Measurements from ENCODE around the gene ZNF408. TPM values are rescaled to one million over a fixed set of nuclear protein-coding genes. Genes with fewer than 3 reads are reported as not detected.

The ZNF408 gene
- total RNA-seq, 2 experiments from 2014 or later, result 9.2 to 9.7 TPM

GRCh38 chr11:46677991-46678740, 22.7 kb upstream of the ZNF408 start:
- Mint-ChIP-seq H3K27ac (no peak overlapping the region), H3K27me3 (no peaks in the 10 kb centered on the region), H3K4me1 (ENCODE audit: low read depth) (peaks cover 34% of the 10 kb centered on the region), H3K4me3 (no peak overlapping the region), H3K36me3 (ENCODE audit: low read depth) (peaks cover 8% of the 10 kb centered on the region), H3K9me3 (no peaks in the 10 kb centered on the region)
- no peak for DNase-seq
- ATAC-seq, result peak; percentile 29
- TF ChIP-seq, protein P1, sequence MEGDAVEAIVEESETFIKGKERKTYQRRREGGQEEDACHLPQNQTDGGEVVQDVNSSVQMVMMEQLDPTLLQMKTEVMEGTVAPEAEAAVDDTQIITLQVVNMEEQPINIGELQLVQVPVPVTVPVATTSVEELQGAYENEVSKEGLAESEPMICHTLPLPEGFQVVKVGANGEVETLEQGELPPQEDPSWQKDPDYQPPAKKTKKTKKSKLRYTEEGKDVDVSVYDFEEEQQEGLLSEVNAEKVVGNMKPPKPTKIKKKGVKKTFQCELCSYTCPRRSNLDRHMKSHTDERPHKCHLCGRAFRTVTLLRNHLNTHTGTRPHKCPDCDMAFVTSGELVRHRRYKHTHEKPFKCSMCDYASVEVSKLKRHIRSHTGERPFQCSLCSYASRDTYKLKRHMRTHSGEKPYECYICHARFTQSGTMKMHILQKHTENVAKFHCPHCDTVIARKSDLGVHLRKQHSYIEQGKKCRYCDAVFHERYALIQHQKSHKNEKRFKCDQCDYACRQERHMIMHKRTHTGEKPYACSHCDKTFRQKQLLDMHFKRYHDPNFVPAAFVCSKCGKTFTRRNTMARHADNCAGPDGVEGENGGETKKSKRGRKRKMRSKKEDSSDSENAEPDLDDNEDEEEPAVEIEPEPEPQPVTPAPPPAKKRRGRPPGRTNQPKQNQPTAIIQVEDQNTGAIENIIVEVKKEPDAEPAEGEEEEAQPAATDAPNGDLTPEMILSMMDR (IDR thresholded peaks at IDR 0.05), result no peak
- intact Hi-C loops (cut with micrococcal nuclease), result no loop called here
- ChIA-PET CTCF (no interaction called here), POLR2A (interaction anchor here (1.2 to 1.7 kb wide), 2 partner anchors 9 to 16 kb away, joined by 3 to 4 read pairs; no protein-coding TSS in a partner anchor)

- no peaks in the 10 kb centered on the region for H3K27me3 Mint-ChIP-seq
- peaks cover 8% of the 10 kb centered on the region for H3K36me3 Mint-ChIP-seq (ENCODE audit: low read depth)
- DNase-seq, result no peak
- H3K4me3 Mint-ChIP-seq, result no peak overlapping the region
- ATAC-seq, result no peak
- H3K9me3 Mint-ChIP-seq, result no peaks in the 10 kb centered on the region
- TF ChIP-seq, protein P1 (IDR thresholded peaks at IDR 0.05), result no peak
- POLR2A ChIA-PET, result interaction anchor here (1.7 kb wide), 1 partner anchor 15 kb away, joined by 4 read pairs; no protein-coding TSS in a partner anchor
- intact Hi-C loops (cut with micrococcal nuclease), result no loop called here
- H3K27ac Mint-ChIP-seq, result no peak overlapping the region
- H3K4me1 Mint-ChIP-seq (ENCODE audit: low read depth), result peaks cover 31% of the 10 kb centered on the region
- CTCF ChIA-PET, result no interaction called here
These were observed 22.1 kb upstream of the ZNF408 start for GRCh38 chr11:46678741-46679130.

DNA sequence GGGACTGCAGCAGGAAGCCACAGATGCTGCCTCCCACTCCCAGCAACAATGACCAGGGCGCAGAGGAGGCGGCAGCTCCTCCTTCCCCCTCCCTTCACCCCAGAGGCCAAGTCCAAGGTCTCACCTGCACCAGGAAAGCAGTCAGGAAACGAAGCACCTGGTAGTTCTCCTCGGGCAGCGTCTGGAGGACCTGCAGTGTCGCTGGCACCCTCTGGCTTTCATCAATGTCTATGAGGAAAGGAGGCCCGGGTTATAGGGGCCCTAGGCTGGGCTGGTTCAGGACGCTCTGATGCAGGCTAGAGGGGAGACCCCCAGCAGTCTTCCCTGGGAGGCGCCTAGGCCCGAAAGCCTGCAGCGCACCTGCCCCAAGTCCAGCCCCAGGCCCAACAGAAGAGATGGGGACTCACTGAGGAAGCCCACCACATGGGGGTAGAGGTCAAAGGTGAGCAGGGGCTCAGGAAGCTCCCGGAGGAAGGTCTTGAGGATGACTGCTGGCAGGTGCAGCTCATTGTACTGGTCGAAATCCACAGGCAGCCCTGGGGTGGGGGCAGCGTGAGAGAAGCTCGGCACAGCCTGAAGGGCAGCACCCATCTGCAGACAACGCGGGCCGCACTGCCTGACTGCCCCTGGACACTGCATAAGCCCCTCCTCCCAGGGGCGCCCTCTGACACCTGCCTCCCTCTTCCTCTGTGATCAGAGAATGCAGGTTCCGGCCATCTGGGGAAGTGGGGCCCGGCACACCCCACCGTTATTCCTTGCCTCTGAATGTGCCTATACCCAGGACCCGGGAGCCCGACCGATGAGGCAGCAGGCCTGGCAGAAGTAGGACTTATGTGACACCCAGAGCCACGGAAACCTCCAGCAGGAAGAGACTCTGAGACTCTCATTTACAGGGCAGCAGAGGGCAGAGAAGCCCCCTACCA, 21.3 kb upstream of the ZNF408 start:
- Mint-ChIP-seq H3K27ac (no peak overlapping the region), H3K4me1 (ENCODE audit: low read depth) (peaks cover 23% of the 10 kb centered on the region), H3K27me3 (no peaks in the 10 kb centered on the region), H3K9me3 (no peaks in the 10 kb centered on the region), H3K36me3 (ENCODE audit: low read depth) (peaks cover 8% of the 10 kb centered on the region), H3K4me3 (no peak overlapping the region)
- DNase-seq (no peak), ATAC-seq (no peak)
- ChIA-PET CTCF (no interaction called here), POLR2A (interaction anchor here (0.9 to 1.7 kb wide), 2 partner anchors 14 to 22 kb away, joined by 3 to 4 read pairs; partner anchors contain the start of gene ZNF408)
- intact Hi-C loops (cut with micrococcal nuclease), result no loop called here
- TF ChIP-seq, protein P1 (IDR thresholded peaks at IDR 0.05), result no peak

GRCh38 chr11:46680164-46680760, 20.6 kb upstream of the ZNF408 start:
- intact Hi-C loops (cut with micrococcal nuclease), result no loop called here
- peaks cover 15% of the 10 kb centered on the region for H3K4me1 Mint-ChIP-seq (ENCODE audit: low read depth)
- no peak overlapping the region for H3K27ac Mint-ChIP-seq
- peaks cover 8% of the 10 kb centered on the region for H3K36me3 Mint-ChIP-seq (ENCODE audit: low read depth)
- TF ChIP-seq, protein P1 (IDR thresholded peaks at IDR 0.05), result no peak
- no peak for DNase-seq
- no peak for ATAC-seq
- H3K9me3 Mint-ChIP-seq, result no peaks in the 10 kb centered on the region
- POLR2A ChIA-PET, result interaction anchor here (0.9 kb wide), 1 partner anchor 21 kb away, joined by 3 read pairs; the partner anchor contains the start of gene ZNF408
- H3K27me3 Mint-ChIP-seq, result no peaks in the 10 kb centered on the region
- H3K4me3 Mint-ChIP-seq, result no peak overlapping the region
- CTCF ChIA-PET, result no interaction called here

All from activated CD8-positive, alpha-beta T cell treated with anti-CD3 and anti-CD28 coated beads for 36 hours (primary cell).